WTC11 (cell line): ENCODE results near the gene RPS15. TPM values are rescaled to one million over a fixed set of nuclear protein-coding genes. Genes with fewer than 3 reads are reported as not detected.

Experiments used
- ATAC-seq: fragments of 200-7000 bp; cut with Tn5 transposase; 2 replicates; pipeline ENCODE4 v1.10.0; 2021; ENCODE audit warnings: mild to moderate bottlenecking, moderate library complexity
- CTCF ChIA-PET: fragments of 300-600 bp; sonication (Branson Sonifier 250); formaldehyde crosslinking; loops from one replicate; lab custom pipeline; 2021; ENCODE audit warnings: antibody characterized with exemption; lab: Charles Lee
- POLR2A ChIA-PET: fragments of 350-600 bp; sonication (Branson Sonifier 250); formaldehyde crosslinking; loops from one replicate; lab custom pipeline; 2021; ENCODE audit warnings: antibody characterized with exemption; lab: Charles Lee
- DNase-seq: peaks from one replicate; pipeline ENCODE4 v3.0.0; 2021; ENCODE audit warnings: low spot score
- H3K27ac Mint-ChIP-seq: 2 replicates; pipeline ENCODE4 v1.8.0; 2021; ENCODE audit warnings: mixed read lengths
- H3K27me3 Mint-ChIP-seq: 2 replicates; pipeline ENCODE4 v1.8.0; 2021; ENCODE audit warnings: low read depth, mild to moderate bottlenecking, moderate library complexity, mixed read lengths
- H3K36me3 Mint-ChIP-seq: 2 replicates; pipeline ENCODE4 v1.8.0; 2021; ENCODE audit warnings: mixed read lengths
- H3K4me1 Mint-ChIP-seq: 2 replicates; pipeline ENCODE4 v1.8.0; 2022; ENCODE audit warnings: mixed read lengths
- H3K4me3 Mint-ChIP-seq: 2 replicates; pipeline ENCODE4 v1.8.0; 2021; ENCODE audit warnings: mild to moderate bottlenecking, moderate library complexity, mixed read lengths
- H3K9me3 Mint-ChIP-seq: 2 replicates; pipeline ENCODE4 v1.8.0; 2021; ENCODE audit warnings: mixed read lengths
- ATF1 ChIP-seq: sonication (generic); formaldehyde crosslinking; IDR thresholded peaks from 2 replicates; pipeline ENCODE4 v1.8.1; 2023; ENCODE audit warnings: mild to moderate bottlenecking, moderate library complexity, missing genetic modification reagents
- CREM ChIP-seq: sonication (generic); formaldehyde crosslinking; IDR thresholded peaks from 2 replicates; pipeline ENCODE4 v1.8.1; 2022; ENCODE audit warnings: mild to moderate bottlenecking, missing genetic modification reagents, moderate library complexity
- ETV6 ChIP-seq: sonication (generic); formaldehyde crosslinking; IDR thresholded peaks from 2 replicates; pipeline ENCODE4 v1.8.1; 2022; ENCODE audit warnings: mild to moderate bottlenecking, missing genetic modification reagents
- HMGA2 ChIP-seq: fragments of 250-450 bp; sonication (Bioruptor Pico); IDR thresholded peaks from 2 replicates; pipeline ENCODE4 v1.4.0; 2021; ENCODE audit warnings: mild to moderate bottlenecking, moderate library complexity
- JAZF1 ChIP-seq: fragments of 250-450 bp; sonication (Bioruptor Pico); IDR thresholded peaks from 2 replicates; pipeline ENCODE4 v1.9.0; 2021; ENCODE audit warnings: moderate library complexity, mild to moderate bottlenecking, inconsistent platforms
- JUN ChIP-seq: sonication (generic); formaldehyde crosslinking; IDR thresholded peaks from 2 replicates; pipeline ENCODE4 v1.8.0; 2023; ENCODE audit warnings: mild to moderate bottlenecking, missing genetic modification reagents
- NFYB ChIP-seq: sonication (generic); formaldehyde crosslinking; conservative IDR thresholded peaks from 2 replicates; pipeline ENCODE4 v1.8.0; 2022; ENCODE audit warnings: low read depth, missing genetic modification reagents
- OVOL2 ChIP-seq: fragments of 250-450 bp; sonication (Bioruptor Pico); IDR thresholded peaks from 2 replicates; pipeline ENCODE4 v1.9.0; 2021; ENCODE audit warnings: mild to moderate bottlenecking, borderline replicate concordance
- SMAD4 ChIP-seq: sonication (generic); formaldehyde crosslinking; IDR thresholded peaks from 2 replicates; pipeline ENCODE4 v1.8.0; 2022; ENCODE audit warnings: mild to moderate bottlenecking, missing genetic modification reagents
- ZNF121 ChIP-seq: sonication (generic); formaldehyde crosslinking; IDR thresholded peaks from 2 replicates; pipeline ENCODE4 v1.8.0; 2023; ENCODE audit warnings: missing genetic modification reagents
- total RNA-seq: library from RNA; stranded (reverse); gene quantifications from 3 replicates; pipeline ENCODE4 v1.2.3, GENCODE V29; 2021
- TF ChIP-seq, protein P1 (sequence below): fragments of 250-450 bp; sonication (Bioruptor Pico); IDR thresholded peaks from 2 replicates; pipeline ENCODE4 v1.9.0; 2021; ENCODE audit warnings: mild to moderate bottlenecking
- TF ChIP-seq, protein P2 (sequence below): sonication (generic); formaldehyde crosslinking; IDR thresholded peaks from 2 replicates; pipeline ENCODE4 v1.8.0; 2023; ENCODE audit warnings: mild to moderate bottlenecking, missing genetic modification reagents
- TF ChIP-seq, protein P3 (sequence below): sonication (generic); formaldehyde crosslinking; IDR thresholded peaks from 2 replicates; pipeline ENCODE4 v1.8.0; 2022; ENCODE audit warnings: missing genetic modification reagents
- TF ChIP-seq, protein P4 (sequence below): fragments of 250-450 bp; sonication (Bioruptor Pico); IDR thresholded peaks from 2 replicates; pipeline ENCODE4 v1.9.0; 2021; ENCODE audit warnings: mild to moderate bottlenecking
- TF ChIP-seq, protein P5 (sequence below): sonication (generic); formaldehyde crosslinking; IDR thresholded peaks from 2 replicates; pipeline ENCODE4 v1.8.1; 2022; ENCODE audit warnings: mild to moderate bottlenecking, moderate library complexity, missing genetic modification reagents
- TF ChIP-seq, protein P6 (sequence below): sonication (generic); formaldehyde crosslinking; IDR thresholded peaks from 2 replicates; pipeline ENCODE4 v1.8.1; 2023; ENCODE audit warnings: mild to moderate bottlenecking, missing genetic modification reagents
- TF ChIP-seq, protein P7 (sequence below): sonication (generic); formaldehyde crosslinking; IDR thresholded peaks from 2 replicates; pipeline ENCODE4 v1.8.0; 2023; ENCODE audit warnings: missing genetic modification reagents

RPS15 gene
- total RNA-seq, 1 experiment from 2014 or later = 1,932 TPM

DNA sequence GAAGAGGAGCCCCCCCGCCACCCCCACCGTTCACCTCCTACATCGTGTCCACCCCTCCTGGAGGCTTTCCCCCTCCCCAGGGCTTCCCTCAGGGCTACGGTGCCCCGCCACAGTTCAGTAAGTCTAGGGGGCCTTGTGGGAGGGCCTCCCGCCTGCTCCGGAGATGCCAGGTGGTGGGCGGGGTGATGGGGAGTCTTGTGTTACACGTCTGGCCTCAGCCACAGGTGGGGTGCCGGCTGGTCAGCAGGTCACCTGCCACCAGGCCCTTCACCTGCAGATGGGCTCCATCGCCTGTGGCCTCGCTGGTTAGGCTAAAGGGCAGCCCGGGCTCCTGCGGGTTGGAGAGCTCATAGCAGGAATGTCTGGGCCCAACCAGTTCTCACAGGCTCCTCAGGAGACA lies 8.0 kb upstream of the RPS15 start:
- ATAC-seq (no peak), DNase-seq (no peak)
- TF ChIP-seq JUN = no peak
- no peak for TF ChIP-seq ATF1 (CRISPR knock-in tag)
- TF ChIP-seq CREM (CRISPR knock-in tag) = no peak
- no peak for TF ChIP-seq ETV6 (CRISPR knock-in tag)
- Mint-ChIP-seq H3K27me3 (no peaks in the 10 kb centered on the region), H3K27ac (no peak overlapping the region), H3K4me1 (no peaks in the 10 kb centered on the region), H3K9me3 (no peaks in the 10 kb centered on the region), H3K4me3 (no peak overlapping the region), H3K36me3 (peaks cover 34% of the 10 kb centered on the region)
- ChIA-PET POLR2A (no interaction called here), CTCF (interaction anchor here (0.7 kb wide), 1 partner anchor 152 kb away, joined by 3 read pairs; no protein-coding TSS in a partner anchor)

DNA sequence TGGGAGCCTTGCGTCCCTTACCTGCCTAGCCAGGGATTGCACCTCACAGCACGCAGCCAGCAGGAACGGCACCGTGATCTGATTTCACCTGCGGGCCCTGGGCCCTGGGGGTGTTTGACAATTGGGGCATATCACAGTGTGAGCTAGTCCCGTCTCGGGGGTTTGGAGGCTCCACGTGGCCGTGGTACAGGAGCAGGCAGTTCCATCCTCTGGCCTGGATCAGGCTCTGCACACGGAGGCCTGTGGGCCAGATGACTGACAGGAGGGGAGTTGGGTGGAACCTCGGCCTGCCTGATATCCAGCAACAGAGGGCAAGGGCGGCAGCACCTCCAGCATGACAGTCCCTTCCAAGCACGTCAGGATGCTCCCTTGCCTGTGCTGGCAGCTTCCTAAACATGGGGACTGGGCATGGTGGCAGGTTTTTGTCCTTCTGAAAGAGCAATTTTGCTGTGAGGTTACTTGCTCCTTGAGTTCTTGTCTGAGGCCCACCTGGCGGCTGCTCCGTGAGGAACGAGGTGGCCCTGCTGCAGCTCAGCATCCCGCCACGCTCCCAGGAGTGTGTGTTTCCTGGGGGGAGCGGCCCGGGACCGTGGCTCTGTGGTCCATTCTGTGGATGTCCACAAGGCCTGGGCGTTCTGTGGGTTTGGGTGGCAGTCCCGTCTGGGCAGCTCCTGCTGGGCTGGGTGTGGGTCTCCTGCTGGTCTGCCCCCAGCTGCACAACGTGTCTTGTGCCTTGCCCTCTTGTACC lies 6.3 kb upstream of the RPS15 start:
- Mint-ChIP-seq H3K4me3 (no peak overlapping the region), H3K4me1 (no peaks in the 10 kb centered on the region), H3K27me3 (no peaks in the 10 kb centered on the region), H3K27ac (no peak overlapping the region), H3K9me3 (no peaks in the 10 kb centered on the region), H3K36me3 (peaks cover 35% of the 10 kb centered on the region)
- ATAC-seq = no peak
- CTCF ChIA-PET = no interaction called here
- no peak for DNase-seq
- no peak for TF ChIP-seq SMAD4
- no peak for TF ChIP-seq ZNF121
- no peak for TF ChIP-seq JAZF1 (CRISPR knock-in tag)
- TF ChIP-seq, protein P1, sequence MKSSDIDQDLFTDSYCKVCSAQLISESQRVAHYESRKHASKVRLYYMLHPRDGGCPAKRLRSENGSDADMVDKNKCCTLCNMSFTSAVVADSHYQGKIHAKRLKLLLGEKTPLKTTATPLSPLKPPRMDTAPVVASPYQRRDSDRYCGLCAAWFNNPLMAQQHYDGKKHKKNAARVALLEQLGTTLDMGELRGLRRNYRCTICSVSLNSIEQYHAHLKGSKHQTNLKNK (CRISPR knock-in tag) = no peak
- TF ChIP-seq, all 79 proteins: peak for 0
- POLR2A ChIA-PET = no interaction called here

DNA sequence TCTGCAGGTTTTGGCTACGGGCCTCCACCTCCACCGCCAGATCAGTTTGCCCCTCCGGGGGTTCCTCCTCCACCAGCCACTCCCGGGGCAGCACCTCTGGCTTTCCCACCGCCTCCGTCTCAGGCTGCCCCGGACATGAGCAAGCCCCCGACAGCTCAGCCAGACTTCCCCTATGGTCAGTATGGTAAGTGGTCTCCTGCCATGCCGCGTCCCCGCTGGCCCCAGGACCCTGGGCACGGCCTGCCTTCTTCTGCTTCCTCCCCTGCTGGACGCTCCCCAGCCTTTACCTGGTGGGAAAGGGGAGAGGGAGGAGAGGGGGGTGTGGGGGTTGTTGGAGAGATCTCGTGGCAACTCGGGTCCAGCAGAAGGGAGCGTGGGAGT lies 5.7 kb upstream of the RPS15 start:
- ChIA-PET CTCF (no interaction called here), POLR2A (no interaction called here)
- Mint-ChIP-seq H3K36me3 (peaks cover 32% of the 10 kb centered on the region), H3K9me3 (no peaks in the 10 kb centered on the region), H3K27ac (no peak overlapping the region), H3K4me3 (no peak overlapping the region), H3K4me1 (no peaks in the 10 kb centered on the region), H3K27me3 (no peaks in the 10 kb centered on the region)
- no peak for ATAC-seq
- no peak for DNase-seq
- TF ChIP-seq, protein P2, sequence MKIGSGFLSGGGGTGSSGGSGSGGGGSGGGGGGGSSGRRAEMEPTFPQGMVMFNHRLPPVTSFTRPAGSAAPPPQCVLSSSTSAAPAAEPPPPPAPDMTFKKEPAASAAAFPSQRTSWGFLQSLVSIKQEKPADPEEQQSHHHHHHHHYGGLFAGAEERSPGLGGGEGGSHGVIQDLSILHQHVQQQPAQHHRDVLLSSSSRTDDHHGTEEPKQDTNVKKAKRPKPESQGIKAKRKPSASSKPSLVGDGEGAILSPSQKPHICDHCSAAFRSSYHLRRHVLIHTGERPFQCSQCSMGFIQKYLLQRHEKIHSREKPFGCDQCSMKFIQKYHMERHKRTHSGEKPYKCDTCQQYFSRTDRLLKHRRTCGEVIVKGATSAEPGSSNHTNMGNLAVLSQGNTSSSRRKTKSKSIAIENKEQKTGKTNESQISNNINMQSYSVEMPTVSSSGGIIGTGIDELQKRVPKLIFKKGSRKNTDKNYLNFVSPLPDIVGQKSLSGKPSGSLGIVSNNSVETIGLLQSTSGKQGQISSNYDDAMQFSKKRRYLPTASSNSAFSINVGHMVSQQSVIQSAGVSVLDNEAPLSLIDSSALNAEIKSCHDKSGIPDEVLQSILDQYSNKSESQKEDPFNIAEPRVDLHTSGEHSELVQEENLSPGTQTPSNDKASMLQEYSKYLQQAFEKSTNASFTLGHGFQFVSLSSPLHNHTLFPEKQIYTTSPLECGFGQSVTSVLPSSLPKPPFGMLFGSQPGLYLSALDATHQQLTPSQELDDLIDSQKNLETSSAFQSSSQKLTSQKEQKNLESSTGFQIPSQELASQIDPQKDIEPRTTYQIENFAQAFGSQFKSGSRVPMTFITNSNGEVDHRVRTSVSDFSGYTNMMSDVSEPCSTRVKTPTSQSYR = no peak
- no peak for TF ChIP-seq SMAD4
- TF ChIP-seq, protein P3, sequence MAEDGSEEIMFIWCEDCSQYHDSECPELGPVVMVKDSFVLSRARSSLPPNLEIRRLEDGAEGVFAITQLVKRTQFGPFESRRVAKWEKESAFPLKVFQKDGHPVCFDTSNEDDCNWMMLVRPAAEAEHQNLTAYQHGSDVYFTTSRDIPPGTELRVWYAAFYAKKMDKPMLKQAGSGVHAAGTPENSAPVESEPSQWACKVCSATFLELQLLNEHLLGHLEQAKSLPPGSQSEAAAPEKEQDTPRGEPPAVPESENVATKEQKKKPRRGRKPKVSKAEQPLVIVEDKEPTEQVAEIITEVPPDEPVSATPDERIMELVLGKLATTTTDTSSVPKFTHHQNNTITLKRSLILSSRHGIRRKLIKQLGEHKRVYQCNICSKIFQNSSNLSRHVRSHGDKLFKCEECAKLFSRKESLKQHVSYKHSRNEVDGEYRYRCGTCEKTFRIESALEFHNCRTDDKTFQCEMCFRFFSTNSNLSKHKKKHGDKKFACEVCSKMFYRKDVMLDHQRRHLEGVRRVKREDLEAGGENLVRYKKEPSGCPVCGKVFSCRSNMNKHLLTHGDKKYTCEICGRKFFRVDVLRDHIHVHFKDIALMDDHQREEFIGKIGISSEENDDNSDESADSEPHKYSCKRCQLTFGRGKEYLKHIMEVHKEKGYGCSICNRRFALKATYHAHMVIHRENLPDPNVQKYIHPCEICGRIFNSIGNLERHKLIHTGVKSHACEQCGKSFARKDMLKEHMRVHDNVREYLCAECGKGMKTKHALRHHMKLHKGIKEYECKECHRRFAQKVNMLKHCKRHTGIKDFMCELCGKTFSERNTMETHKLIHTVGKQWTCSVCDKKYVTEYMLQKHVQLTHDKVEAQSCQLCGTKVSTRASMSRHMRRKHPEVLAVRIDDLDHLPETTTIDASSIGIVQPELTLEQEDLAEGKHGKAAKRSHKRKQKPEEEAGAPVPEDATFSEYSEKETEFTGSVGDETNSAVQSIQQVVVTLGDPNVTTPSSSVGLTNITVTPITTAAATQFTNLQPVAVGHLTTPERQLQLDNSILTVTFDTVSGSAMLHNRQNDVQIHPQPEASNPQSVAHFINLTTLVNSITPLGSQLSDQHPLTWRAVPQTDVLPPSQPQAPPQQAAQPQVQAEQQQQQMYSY (CRISPR knock-in tag) = no peak
- TF ChIP-seq HMGA2 (CRISPR knock-in tag) = no peak
- no peak for TF ChIP-seq OVOL2 (CRISPR knock-in tag)
- TF ChIP-seq, protein P4, sequence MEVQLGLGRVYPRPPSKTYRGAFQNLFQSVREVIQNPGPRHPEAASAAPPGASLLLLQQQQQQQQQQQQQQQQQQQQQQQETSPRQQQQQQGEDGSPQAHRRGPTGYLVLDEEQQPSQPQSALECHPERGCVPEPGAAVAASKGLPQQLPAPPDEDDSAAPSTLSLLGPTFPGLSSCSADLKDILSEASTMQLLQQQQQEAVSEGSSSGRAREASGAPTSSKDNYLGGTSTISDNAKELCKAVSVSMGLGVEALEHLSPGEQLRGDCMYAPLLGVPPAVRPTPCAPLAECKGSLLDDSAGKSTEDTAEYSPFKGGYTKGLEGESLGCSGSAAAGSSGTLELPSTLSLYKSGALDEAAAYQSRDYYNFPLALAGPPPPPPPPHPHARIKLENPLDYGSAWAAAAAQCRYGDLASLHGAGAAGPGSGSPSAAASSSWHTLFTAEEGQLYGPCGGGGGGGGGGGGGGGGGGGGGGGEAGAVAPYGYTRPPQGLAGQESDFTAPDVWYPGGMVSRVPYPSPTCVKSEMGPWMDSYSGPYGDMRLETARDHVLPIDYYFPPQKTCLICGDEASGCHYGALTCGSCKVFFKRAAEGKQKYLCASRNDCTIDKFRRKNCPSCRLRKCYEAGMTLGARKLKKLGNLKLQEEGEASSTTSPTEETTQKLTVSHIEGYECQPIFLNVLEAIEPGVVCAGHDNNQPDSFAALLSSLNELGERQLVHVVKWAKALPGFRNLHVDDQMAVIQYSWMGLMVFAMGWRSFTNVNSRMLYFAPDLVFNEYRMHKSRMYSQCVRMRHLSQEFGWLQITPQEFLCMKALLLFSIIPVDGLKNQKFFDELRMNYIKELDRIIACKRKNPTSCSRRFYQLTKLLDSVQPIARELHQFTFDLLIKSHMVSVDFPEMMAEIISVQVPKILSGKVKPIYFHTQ (CRISPR knock-in tag) = no peak
- TF ChIP-seq NFYB (CRISPR knock-in tag) = no peak
- TF ChIP-seq, protein P5, sequence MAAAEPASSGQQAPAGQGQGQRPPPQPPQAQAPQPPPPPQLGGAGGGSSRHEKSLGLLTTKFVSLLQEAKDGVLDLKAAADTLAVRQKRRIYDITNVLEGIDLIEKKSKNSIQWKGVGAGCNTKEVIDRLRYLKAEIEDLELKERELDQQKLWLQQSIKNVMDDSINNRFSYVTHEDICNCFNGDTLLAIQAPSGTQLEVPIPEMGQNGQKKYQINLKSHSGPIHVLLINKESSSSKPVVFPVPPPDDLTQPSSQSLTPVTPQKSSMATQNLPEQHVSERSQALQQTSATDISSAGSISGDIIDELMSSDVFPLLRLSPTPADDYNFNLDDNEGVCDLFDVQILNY (CRISPR knock-in tag) = no peak
- TF ChIP-seq, protein P6, sequence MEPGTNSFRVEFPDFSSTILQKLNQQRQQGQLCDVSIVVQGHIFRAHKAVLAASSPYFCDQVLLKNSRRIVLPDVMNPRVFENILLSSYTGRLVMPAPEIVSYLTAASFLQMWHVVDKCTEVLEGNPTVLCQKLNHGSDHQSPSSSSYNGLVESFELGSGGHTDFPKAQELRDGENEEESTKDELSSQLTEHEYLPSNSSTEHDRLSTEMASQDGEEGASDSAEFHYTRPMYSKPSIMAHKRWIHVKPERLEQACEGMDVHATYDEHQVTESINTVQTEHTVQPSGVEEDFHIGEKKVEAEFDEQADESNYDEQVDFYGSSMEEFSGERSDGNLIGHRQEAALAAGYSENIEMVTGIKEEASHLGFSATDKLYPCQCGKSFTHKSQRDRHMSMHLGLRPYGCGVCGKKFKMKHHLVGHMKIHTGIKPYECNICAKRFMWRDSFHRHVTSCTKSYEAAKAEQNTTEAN (CRISPR knock-in tag) = no peak
- TF ChIP-seq, protein P7, sequence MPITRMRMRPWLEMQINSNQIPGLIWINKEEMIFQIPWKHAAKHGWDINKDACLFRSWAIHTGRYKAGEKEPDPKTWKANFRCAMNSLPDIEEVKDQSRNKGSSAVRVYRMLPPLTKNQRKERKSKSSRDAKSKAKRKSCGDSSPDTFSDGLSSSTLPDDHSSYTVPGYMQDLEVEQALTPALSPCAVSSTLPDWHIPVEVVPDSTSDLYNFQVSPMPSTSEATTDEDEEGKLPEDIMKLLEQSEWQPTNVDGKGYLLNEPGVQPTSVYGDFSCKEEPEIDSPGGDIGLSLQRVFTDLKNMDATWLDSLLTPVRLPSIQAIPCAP (CRISPR knock-in tag) = no peak
